OCI-LY1 (cell line): ENCODE measurements around the gene KLK11.

ENCODE experiments used
- H2AFZ ChIP-seq: fragments of 200-600 bp; sonication (generic), shearing (Covaris generic); 2 replicates; pipeline ENCODE4 v1.6.0; 2014; ENCODE audit warnings: antibody characterized with exemption, mild to moderate bottlenecking, low read length
- H3F3A ChIP-seq: fragments of 200-600 bp; sonication (generic), shearing (Covaris generic); 2 replicates; pipeline ENCODE4 v1.6.0; 2014; ENCODE audit warnings: mild to moderate bottlenecking, antibody characterized with exemption, low read length, moderate library complexity; ENCODE audit not compliant: insufficient read depth
- H3K27ac ChIP-seq: fragments of 200-600 bp; sonication (generic); 2 replicates; pipeline ENCODE4 v1.5.1; 2014; ENCODE audit warnings: low read length, mixed run types, mild to moderate bottlenecking, low read depth; ENCODE audit not compliant: poor library complexity, severe bottlenecking
- H3K27me3 ChIP-seq: fragments of 200-600 bp; sonication (generic); 2 replicates; pipeline ENCODE4 v1.6.0; 2014; ENCODE audit warnings: antibody characterized with exemption, mild to moderate bottlenecking, low read length, moderate library complexity; ENCODE audit not compliant: insufficient read depth
- H3K36me3 ChIP-seq: fragments of 200-600 bp; sonication (generic); 2 replicates; pipeline ENCODE4 v1.6.1; 2014; ENCODE audit warnings: mild to moderate bottlenecking, antibody characterized with exemption, low read length, moderate library complexity, mixed read lengths; ENCODE audit not compliant: insufficient read depth
- H3K4me1 ChIP-seq: fragments of 200-600 bp; sonication (generic); 2 replicates; pipeline ENCODE4 v1.5.1; 2014; ENCODE audit warnings: mild to moderate bottlenecking, low read length, moderate library complexity; ENCODE audit not compliant: insufficient read depth, severe bottlenecking
- H3K4me2 ChIP-seq: fragments of 200-600 bp; sonication (generic), shearing (Covaris generic); 2 replicates; pipeline ENCODE4 v1.6.1; 2014; ENCODE audit warnings: low read length
- H3K4me3 ChIP-seq: fragments of 200-600 bp; sonication (generic); 2 replicates; pipeline ENCODE4 v1.5.1; 2014; ENCODE audit warnings: low read length, low read depth, mild to moderate bottlenecking, mixed read lengths; ENCODE audit not compliant: poor library complexity, severe bottlenecking
- H3K79me2 ChIP-seq: fragments of 200-600 bp; shearing (Covaris generic); 2 replicates; pipeline ENCODE4 v1.6.1; 2016; ENCODE audit warnings: mixed run types, low read length, mixed read lengths; ENCODE audit not compliant: insufficient read depth
- H3K9ac ChIP-seq: fragments of 200-600 bp; sonication (generic), shearing (Covaris generic); 2 replicates; pipeline ENCODE4 v1.6.1; 2014; ENCODE audit warnings: mild to moderate bottlenecking, low read length, mixed read lengths
- H3K9me2 ChIP-seq: fragments of 200-600 bp; sonication (generic), shearing (Covaris generic); 2 replicates; pipeline ENCODE4 v1.6.1; 2014; ENCODE audit warnings: low read depth, mild to moderate bottlenecking, low read length, mixed read lengths
- H3K9me3 ChIP-seq: fragments of 200-600 bp; shearing (Covaris generic); 2 replicates; pipeline ENCODE4 v1.6.1; 2014; ENCODE audit warnings: low read length, mixed read lengths
- H4K20me1 ChIP-seq: fragments of 200-600 bp; sonication (generic), shearing (Covaris generic); 2 replicates; pipeline ENCODE4 v1.6.0; 2016; ENCODE audit warnings: mild to moderate bottlenecking, low read length; ENCODE audit not compliant: insufficient read depth
- EZH2 ChIP-seq: fragments of 200-600 bp; sonication (generic), shearing (Covaris generic); IDR thresholded peaks from 2 replicates; pipeline ENCODE4 v1.8.0; 2017; ENCODE audit warnings: borderline replicate concordance, mixed run types, mild to moderate bottlenecking, antibody characterized with exemption, low read length, moderate library complexity, mixed read lengths
- TF ChIP-seq, protein P1 (sequence below): fragments of 200-600 bp; sonication (generic), shearing (Covaris generic); IDR thresholded peaks from 2 replicates; pipeline ENCODE4 v1.5.1; 2017; ENCODE audit warnings: mild to moderate bottlenecking, antibody characterized with exemption, low read length, moderate library complexity, mixed read lengths

KLK11 gene

GRCh38 chr19:51047031-51047335 lies 20.6 kb upstream of the KLK11 start:
- Histone ChIP-seq H3F3A (no peaks in the 10 kb centered on the region), H2AFZ (no peak overlapping the region), H3K9me3 (no peaks in the 10 kb centered on the region), H3K4me1 (no peaks in the 10 kb centered on the region), H3K9me2 (no peaks in the 10 kb centered on the region), H4K20me1 (no peaks in the 10 kb centered on the region), H3K36me3 (no peaks in the 10 kb centered on the region), H3K9ac (no peak overlapping the region), H3K27me3 (no peaks in the 10 kb centered on the region; the same call in 1 of the 2 replicates), H3K4me2 (no peak overlapping the region), H3K27ac (no peak overlapping the region), H3K4me3 (no peak overlapping the region), H3K79me2 (no peaks in the 10 kb centered on the region)
- TF ChIP-seq, protein P1, sequence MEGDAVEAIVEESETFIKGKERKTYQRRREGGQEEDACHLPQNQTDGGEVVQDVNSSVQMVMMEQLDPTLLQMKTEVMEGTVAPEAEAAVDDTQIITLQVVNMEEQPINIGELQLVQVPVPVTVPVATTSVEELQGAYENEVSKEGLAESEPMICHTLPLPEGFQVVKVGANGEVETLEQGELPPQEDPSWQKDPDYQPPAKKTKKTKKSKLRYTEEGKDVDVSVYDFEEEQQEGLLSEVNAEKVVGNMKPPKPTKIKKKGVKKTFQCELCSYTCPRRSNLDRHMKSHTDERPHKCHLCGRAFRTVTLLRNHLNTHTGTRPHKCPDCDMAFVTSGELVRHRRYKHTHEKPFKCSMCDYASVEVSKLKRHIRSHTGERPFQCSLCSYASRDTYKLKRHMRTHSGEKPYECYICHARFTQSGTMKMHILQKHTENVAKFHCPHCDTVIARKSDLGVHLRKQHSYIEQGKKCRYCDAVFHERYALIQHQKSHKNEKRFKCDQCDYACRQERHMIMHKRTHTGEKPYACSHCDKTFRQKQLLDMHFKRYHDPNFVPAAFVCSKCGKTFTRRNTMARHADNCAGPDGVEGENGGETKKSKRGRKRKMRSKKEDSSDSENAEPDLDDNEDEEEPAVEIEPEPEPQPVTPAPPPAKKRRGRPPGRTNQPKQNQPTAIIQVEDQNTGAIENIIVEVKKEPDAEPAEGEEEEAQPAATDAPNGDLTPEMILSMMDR, result no peak
- no peak for TF ChIP-seq EZH2

GRCh38 chr19:51044327-51044726 lies 17.9 kb upstream of the KLK11 start:
- H2AFZ ChIP-seq, result no peak overlapping the region
- H3K4me1 ChIP-seq, result no peaks in the 10 kb centered on the region
- no peaks in the 10 kb centered on the region for H3K9me2 ChIP-seq
- TF ChIP-seq EZH2, result no peak
- TF ChIP-seq, protein P1, result no peak
- H3K9ac ChIP-seq, result no peak overlapping the region
- no peaks in the 10 kb centered on the region for H4K20me1 ChIP-seq
- no peaks in the 10 kb centered on the region for H3K9me3 ChIP-seq
- no peaks in the 10 kb centered on the region for H3K27me3 ChIP-seq
- H3K4me2 ChIP-seq, result no peak overlapping the region
- H3K27ac ChIP-seq, result no peak overlapping the region
- no peaks in the 10 kb centered on the region for H3K79me2 ChIP-seq
- no peaks in the 10 kb centered on the region for H3K36me3 ChIP-seq
- H3F3A ChIP-seq, result no peaks in the 10 kb centered on the region
- no peak overlapping the region for H3K4me3 ChIP-seq

DNA sequence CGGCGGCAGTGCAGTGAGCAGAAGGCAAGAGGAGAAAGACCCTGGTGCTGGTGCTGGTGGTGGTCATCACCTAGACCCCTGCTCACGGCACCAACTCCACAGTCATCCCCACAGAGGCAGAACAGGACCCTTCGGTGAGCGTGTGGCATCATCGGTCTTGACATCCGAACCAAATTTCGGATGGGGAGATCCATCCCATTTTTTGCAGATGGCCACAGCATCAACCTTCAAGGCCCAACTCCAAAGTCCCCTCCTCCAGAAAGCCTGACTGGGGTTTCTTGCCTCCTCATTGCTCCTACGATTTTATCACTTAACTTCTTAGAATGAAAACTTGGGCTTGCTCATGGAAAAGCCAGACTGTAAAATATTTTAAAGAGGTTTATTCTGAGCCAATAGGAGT lies 17.1 kb upstream of the KLK11 start:
- H3K27ac ChIP-seq, result no peak overlapping the region
- H3K79me2 ChIP-seq, result no peaks in the 10 kb centered on the region
- H3K4me1 ChIP-seq, result no peaks in the 10 kb centered on the region
- no peaks in the 10 kb centered on the region for H3K36me3 ChIP-seq
- H4K20me1 ChIP-seq, result no peaks in the 10 kb centered on the region
- no peaks in the 10 kb centered on the region for H3K9me3 ChIP-seq
- H3K4me3 ChIP-seq, result no peak overlapping the region
- H3K9ac ChIP-seq, result no peak overlapping the region
- TF ChIP-seq EZH2, result no peak
- TF ChIP-seq, protein P1, result no peak
- no peaks in the 10 kb centered on the region for H3F3A ChIP-seq
- no peak overlapping the region for H3K4me2 ChIP-seq
- H3K27me3 ChIP-seq, result no peaks in the 10 kb centered on the region
- no peak overlapping the region for H2AFZ ChIP-seq
- no peaks in the 10 kb centered on the region for H3K9me2 ChIP-seq
